Activated T-cell treated with anti-CD3 and anti-CD28 coated beads, Interleukin-2, amount 50 U/mL, for 72 hours (primary cell): ENCODE data around the gene ZNF516. TPM values are rescaled to one million over a fixed set of nuclear protein-coding genes. Genes with fewer than 3 reads are reported as not detected.
A peak's percentile ranks its signal among the peaks of the same experiment; 100 is the strongest.

Experiments used
- ATAC-seq, 2 donors: fragments of 150-1000 bp; cut with Tn5 transposase; replicated peaks in 1 of 2; 2 replicates each; pipeline ENCODE4 v1.10.0; 2021; ENCODE audit warnings: moderate library complexity in 2 of 2, mild to moderate bottlenecking in 1 of 2
- DNase-seq, 2 donors: peaks; one replicate each; pipeline ENCODE4 v3.0.0; 2021 to 2022; ENCODE audit warnings: mixed read lengths in 1 of 2
- H3K27ac Mint-ChIP-seq: one replicate; pipeline ENCODE4 v1.8.0; 2022; ENCODE audit warnings: mild to moderate bottlenecking, moderate library complexity, mixed read lengths
- H3K27me3 Mint-ChIP-seq: one replicate; pipeline ENCODE4 v1.8.0; 2022; ENCODE audit warnings: low read depth, mixed read lengths
- H3K36me3 Mint-ChIP-seq, 2 donors: one replicate each; pipeline ENCODE4 v1.8.0; 2022; ENCODE audit warnings: mixed read lengths in 2 of 2, mild to moderate bottlenecking in 1 of 2; ENCODE audit not compliant: insufficient read depth in 2 of 2
- H3K4me1 Mint-ChIP-seq: one replicate; pipeline ENCODE4 v1.8.0; 2022; ENCODE audit warnings: low read depth, mixed read lengths
- H3K4me3 Mint-ChIP-seq, 2 donors: one replicate each; pipeline ENCODE4 v1.8.0; 2022; ENCODE audit warnings: mild to moderate bottlenecking in 2 of 2, mixed read lengths in 2 of 2, moderate library complexity in 2 of 2
- H3K9me3 Mint-ChIP-seq, 2 donors: one replicate each; pipeline ENCODE4 v1.8.0; 2022; ENCODE audit warnings: mixed read lengths in 2 of 2
- total RNA-seq, 2 donors: library from RNA; stranded (reverse); gene quantifications; one replicate each; pipeline ENCODE4 v1.2.3, GENCODE V29; 2022

Gene ZNF516
- total RNA-seq, 2 donors from 2014 or later, result 13.2 to 13.9 TPM

GRCh38 chr18:76412818-76413565, 82.0 kb downstream of the ZNF516 start:
- Mint-ChIP-seq H3K27ac (no peak overlapping the region), H3K36me3 (peaks cover 3 to 8% of the 10 kb centered on the region in 2 donors), H3K4me1 (peaks cover 33% of the 10 kb centered on the region), H3K9me3 (peaks cover 0 to 2% of the 10 kb centered on the region in 2 donors), H3K4me3 (no peak overlapping the region), H3K27me3 (no peaks in the 10 kb centered on the region)
- ATAC-seq (no peak), DNase-seq (no peak)

- Mint-ChIP-seq H3K27me3 (no peaks in the 10 kb centered on the region), H3K27ac (no peak overlapping the region), H3K36me3 (peaks cover 3 to 8% of the 10 kb centered on the region in 2 donors), H3K4me3 (no peak overlapping the region), H3K9me3 (peaks cover 0 to 2% of the 10 kb centered on the region in 2 donors), H3K4me1 (peaks cover 33% of the 10 kb centered on the region)
- DNase-seq (no peak), ATAC-seq (no peak)
These were observed 82.8 kb downstream of the ZNF516 start for GRCh38 chr18:76412010-76412817.

GRCh38 chr18:76410660-76411417, 84.2 kb downstream of the ZNF516 start:
- Mint-ChIP-seq H3K36me3 (peaks cover 3 to 8% of the 10 kb centered on the region in 2 donors), H3K4me3 (peak overlapping the region; percentile 8 to 23), H3K9me3 (peaks cover 0 to 2% of the 10 kb centered on the region in 2 donors), H3K27ac (peak overlapping the region; percentile 0), H3K4me1 (peaks cover 39% of the 10 kb centered on the region), H3K27me3 (no peaks in the 10 kb centered on the region)
- ATAC-seq, result peak; percentile 90 to 95
- DNase-seq, result peak; percentile 26 to 54

GRCh38 chr18:76410033-76410432, 85.0 kb downstream of the ZNF516 start:
- Mint-ChIP-seq H3K9me3 (peaks cover 0 to 2% of the 10 kb centered on the region in 2 donors), H3K27ac (no peak overlapping the region), H3K27me3 (no peaks in the 10 kb centered on the region), H3K4me3 (no peak overlapping the region), H3K36me3 (peaks cover 3 to 8% of the 10 kb centered on the region in 2 donors), H3K4me1 (peaks cover 34% of the 10 kb centered on the region)
- DNase-seq (no peak), ATAC-seq (no peak)

- no peak overlapping the region for H3K4me3 Mint-ChIP-seq
- H3K27ac Mint-ChIP-seq, result no peak overlapping the region
- H3K36me3 Mint-ChIP-seq, result peaks cover 3 to 8% of the 10 kb centered on the region in 2 donors
- DNase-seq (no peak), ATAC-seq (no peak)
- H3K9me3 Mint-ChIP-seq, result peaks cover 0 to 2% of the 10 kb centered on the region in 2 donors
- no peaks in the 10 kb centered on the region for H3K27me3 Mint-ChIP-seq
- H3K4me1 Mint-ChIP-seq, result peaks cover 30% of the 10 kb centered on the region
These were observed 86.5 kb downstream of the ZNF516 start for GRCh38 chr18:76408480-76409067.

GRCh38 chr18:76407681-76408080, 87.4 kb downstream of the ZNF516 start:
- Mint-ChIP-seq H3K27ac (no peak overlapping the region), H3K36me3 (peaks cover 3 to 8% of the 10 kb centered on the region in 2 donors), H3K27me3 (no peaks in the 10 kb centered on the region), H3K4me1 (peaks cover 31% of the 10 kb centered on the region), H3K9me3 (peaks cover 0 to 2% of the 10 kb centered on the region in 2 donors), H3K4me3 (no peak overlapping the region)
- no peak for ATAC-seq
- no peak for DNase-seq

GRCh38 chr18:76406791-76407190, 88.3 kb downstream of the ZNF516 start:
- Mint-ChIP-seq H3K4me3 (no peak overlapping the region), H3K27me3 (no peaks in the 10 kb centered on the region), H3K9me3 (peaks cover 0 to 2% of the 10 kb centered on the region in 2 donors), H3K4me1 (peaks cover 31% of the 10 kb centered on the region), H3K36me3 (peaks cover 3 to 8% of the 10 kb centered on the region in 2 donors), H3K27ac (no peak overlapping the region)
- DNase-seq (no peak), ATAC-seq (no peak)

GRCh38 chr18:76405681-76406356, 89.2 kb downstream of the ZNF516 start:
- H3K36me3 Mint-ChIP-seq, result peaks cover 3 to 8% of the 10 kb centered on the region in 2 donors
- no peak overlapping the region for H3K4me3 Mint-ChIP-seq
- no peak overlapping the region for H3K27ac Mint-ChIP-seq
- DNase-seq (peak; percentile 48 to 50), ATAC-seq (peak in 1 of 2 donors; percentile 33)
- peaks cover 24% of the 10 kb centered on the region for H3K4me1 Mint-ChIP-seq
- H3K27me3 Mint-ChIP-seq, result no peaks in the 10 kb centered on the region
- H3K9me3 Mint-ChIP-seq, result peaks cover 0 to 2% of the 10 kb centered on the region in 2 donors

GRCh38 chr18:76405280-76405679, 89.8 kb downstream of the ZNF516 start:
- H3K4me1 Mint-ChIP-seq, result peaks cover 19% of the 10 kb centered on the region
- H3K9me3 Mint-ChIP-seq, result peaks cover 0 to 2% of the 10 kb centered on the region in 2 donors
- peaks cover 3 to 8% of the 10 kb centered on the region in 2 donors for H3K36me3 Mint-ChIP-seq
- no peak overlapping the region for H3K27ac Mint-ChIP-seq
- H3K4me3 Mint-ChIP-seq, result no peak overlapping the region
- ATAC-seq (no peak), DNase-seq (no peak)
- no peaks in the 10 kb centered on the region for H3K27me3 Mint-ChIP-seq

GRCh38 chr18:76404345-76404831, 90.7 kb downstream of the ZNF516 start:
- H3K4me3 Mint-ChIP-seq, result no peak overlapping the region
- no peak overlapping the region for H3K27ac Mint-ChIP-seq
- DNase-seq, result no peak
- no peak for ATAC-seq
- peaks cover 13% of the 10 kb centered on the region for H3K4me1 Mint-ChIP-seq
- peaks cover 0 to 2% of the 10 kb centered on the region in 2 donors for H3K36me3 Mint-ChIP-seq
- no peaks in the 10 kb centered on the region for H3K27me3 Mint-ChIP-seq
- no peaks in the 10 kb centered on the region for H3K9me3 Mint-ChIP-seq

GRCh38 chr18:76402026-76402990, 92.7 kb downstream of the ZNF516 start:
- no peak for ATAC-seq
- no peak for DNase-seq
- H3K4me3 Mint-ChIP-seq, result no peak overlapping the region

More at GRCh38 chr18:76402026-76402990, 92.7 kb downstream of the ZNF516 start:
- Mint-ChIP-seq H3K36me3 (no peaks in the 10 kb centered on the region), H3K9me3 (no peaks in the 10 kb centered on the region), H3K27me3 (no peaks in the 10 kb centered on the region), H3K27ac (no peak overlapping the region), H3K4me1 (peaks cover 18% of the 10 kb centered on the region)
